NCI-H774 (cell line): Measurements from ENCODE around the gene ANKRD13D.

Experiments used
- DNase-seq: peaks from one replicate; lab custom pipeline; 2025; lab: John Stamatoyannopoulos, UW

Gene ANKRD13D

GRCh38 chr11:67289226-67289650 is at the start of gene ANKRD13D:
ANKRD13D (plus strand) TSS chr11:67289303; CDS start chr11:67289461, 158 bp downstream.
- no peak for DNase-seq

GRCh38 chr11:67239783-67240575 is 49.1 kb upstream of the ANKRD13D start:
- peak; percentile 97 for DNase-seq

DNA sequence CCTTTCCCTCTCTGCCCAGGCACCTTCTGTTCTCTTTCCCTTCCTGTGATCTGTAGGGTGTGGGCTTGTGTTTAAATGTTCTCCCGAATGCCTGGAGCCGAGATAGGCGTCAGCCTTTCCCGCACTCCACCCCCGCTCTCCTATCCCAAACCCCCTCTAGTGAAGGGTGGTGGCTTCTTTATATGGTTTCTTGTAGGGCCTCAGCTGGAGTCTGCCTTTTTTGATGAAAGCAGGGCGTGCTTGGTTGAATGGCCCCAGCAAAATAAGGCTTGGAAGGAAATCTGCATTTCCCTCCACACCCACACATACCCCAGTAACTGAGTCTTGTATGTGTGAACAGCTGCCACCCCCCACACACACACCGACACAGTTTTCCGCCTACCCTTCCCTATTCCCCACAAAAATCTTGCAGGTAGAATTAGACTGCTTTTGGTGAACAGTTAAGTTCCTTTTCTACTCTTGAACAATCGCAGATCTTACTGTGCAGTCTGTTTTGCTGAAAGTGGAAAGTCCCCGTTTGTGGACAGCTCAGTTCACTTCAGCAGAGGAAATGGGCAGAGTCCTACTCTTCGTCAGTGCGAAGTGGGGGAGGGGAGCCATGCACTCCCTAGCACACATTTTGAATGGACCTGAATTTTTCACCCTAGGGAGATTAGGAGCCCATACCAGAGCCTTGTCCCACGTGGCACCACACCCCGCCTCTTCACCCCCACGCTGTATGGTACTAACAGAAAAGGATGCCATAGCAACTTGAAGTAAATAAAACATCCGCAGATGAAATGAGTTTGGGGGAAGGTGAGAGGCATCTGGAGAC is 48.3 kb upstream of the ANKRD13D start:
- peak; percentile 47 for DNase-seq

DNA sequence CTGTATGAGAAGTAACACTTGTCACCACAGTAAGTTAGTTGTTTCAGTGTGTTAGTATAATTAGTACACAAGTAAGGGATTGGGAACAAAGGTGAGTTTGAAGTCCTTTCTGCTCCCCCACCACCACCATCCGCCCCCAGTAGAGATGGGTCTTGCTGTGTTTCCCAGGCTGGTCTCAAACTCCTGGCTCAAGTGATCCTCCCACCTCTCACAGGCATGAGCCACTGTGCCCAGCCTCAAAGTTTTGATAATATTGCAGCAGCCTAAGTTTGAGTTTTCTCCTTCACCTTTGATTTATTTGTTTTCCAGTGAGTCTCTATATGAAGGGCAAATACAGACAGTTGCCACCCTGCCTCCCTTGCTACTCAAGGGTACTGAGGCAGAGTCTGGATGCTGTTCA is 46.6 kb upstream of the ANKRD13D start:
- no peak for DNase-seq

GRCh38 chr11:67243051-67243450 is 46.1 kb upstream of the ANKRD13D start:
- no peak for DNase-seq

- no peak for DNase-seq
Measured at GRCh38 chr11:67245046-67245445, 44.1 kb upstream of the ANKRD13D start.

GRCh38 chr11:67247946-67248550 is 41.1 kb upstream of the ANKRD13D start:
- DNase-seq, result no peak

DNA sequence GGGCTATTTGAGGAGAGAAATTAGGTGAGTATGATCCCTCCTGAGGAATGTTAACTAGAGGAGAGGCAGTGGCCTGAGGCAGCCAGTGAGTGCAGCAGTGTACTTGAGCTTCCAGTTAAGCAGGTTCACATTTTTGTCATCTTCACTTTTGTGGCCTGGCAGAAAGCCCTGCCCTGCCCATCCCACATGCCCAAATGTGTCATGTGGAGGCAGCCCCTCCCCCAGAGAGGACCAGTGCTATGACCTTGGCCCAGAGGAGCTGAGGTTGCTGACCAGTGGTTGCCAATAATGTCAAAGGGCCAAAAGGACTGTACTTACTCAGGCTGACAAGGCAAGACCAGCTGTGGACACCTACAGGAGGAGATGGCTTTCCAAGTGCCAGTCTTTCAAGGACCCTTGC is 40.5 kb upstream of the ANKRD13D start:
- no peak for DNase-seq

DNA sequence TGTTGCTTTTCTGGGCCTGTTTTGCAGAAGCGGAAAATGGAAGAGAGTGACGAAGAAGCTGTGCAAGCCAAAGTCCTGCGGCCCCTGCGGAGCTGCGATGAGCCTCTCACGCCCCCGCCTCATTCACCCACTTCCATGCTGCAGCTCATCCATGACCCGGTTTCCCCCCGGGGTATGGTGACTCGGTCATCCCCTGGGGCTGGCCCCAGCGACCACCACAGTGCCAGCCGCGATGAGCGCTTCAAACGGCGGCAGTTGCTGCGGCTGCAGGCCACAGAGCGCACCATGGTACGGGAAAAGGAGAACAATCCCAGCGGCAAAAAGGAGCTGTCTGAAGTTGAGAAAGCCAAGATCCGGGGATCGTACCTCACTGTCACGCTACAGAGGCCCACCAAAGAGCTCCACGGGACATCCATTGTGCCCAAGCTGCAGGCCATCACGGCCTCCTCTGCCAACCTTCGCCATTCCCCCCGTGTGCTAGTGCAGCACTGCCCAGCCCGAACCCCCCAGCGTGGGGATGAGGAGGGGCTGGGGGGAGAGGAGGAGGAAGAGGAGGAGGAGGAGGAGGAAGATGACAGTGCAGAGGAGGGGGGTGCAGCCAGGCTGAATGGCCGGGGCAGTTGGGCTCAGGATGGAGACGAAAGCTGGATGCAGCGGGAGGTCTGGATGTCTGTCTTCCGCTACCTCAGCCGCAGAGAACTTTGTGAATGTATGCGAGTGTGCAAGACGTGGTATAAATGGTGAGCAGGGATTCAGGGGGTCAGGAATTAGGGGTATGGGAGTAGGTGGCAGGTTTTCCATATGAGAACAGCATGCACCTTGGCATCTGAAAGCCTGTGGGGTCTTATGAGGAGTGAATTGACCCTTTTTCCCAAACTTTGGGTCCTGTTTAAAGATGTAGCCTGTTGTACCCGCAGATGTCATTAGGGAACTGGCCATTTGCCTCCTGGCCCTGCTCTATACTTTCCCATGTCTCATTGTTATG is 38.8 kb upstream of the ANKRD13D start:
- no peak for DNase-seq

DNA sequence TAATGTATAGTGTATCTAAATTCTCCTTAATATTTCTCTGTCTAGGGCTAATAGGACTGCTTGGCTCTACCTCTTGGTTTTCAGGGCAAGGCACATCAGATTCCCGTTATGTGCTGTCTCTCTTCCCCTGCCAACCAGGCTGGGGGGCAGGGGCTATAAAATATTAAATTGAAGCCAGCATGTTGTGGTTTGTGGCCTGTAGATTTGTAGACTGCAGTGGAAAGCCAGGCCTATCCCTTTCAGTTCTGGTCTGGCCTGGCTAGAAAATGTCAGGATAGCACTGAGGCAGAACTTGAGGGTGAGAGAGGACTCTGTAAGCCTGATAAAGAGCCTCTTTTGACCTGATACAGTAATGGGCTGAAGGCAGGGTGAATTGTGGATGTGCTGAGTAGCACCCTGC is 37.3 kb upstream of the ANKRD13D start:
- DNase-seq, result no peak

GRCh38 chr11:67252831-67253239 is 36.3 kb upstream of the ANKRD13D start:
- no peak for DNase-seq

DNA sequence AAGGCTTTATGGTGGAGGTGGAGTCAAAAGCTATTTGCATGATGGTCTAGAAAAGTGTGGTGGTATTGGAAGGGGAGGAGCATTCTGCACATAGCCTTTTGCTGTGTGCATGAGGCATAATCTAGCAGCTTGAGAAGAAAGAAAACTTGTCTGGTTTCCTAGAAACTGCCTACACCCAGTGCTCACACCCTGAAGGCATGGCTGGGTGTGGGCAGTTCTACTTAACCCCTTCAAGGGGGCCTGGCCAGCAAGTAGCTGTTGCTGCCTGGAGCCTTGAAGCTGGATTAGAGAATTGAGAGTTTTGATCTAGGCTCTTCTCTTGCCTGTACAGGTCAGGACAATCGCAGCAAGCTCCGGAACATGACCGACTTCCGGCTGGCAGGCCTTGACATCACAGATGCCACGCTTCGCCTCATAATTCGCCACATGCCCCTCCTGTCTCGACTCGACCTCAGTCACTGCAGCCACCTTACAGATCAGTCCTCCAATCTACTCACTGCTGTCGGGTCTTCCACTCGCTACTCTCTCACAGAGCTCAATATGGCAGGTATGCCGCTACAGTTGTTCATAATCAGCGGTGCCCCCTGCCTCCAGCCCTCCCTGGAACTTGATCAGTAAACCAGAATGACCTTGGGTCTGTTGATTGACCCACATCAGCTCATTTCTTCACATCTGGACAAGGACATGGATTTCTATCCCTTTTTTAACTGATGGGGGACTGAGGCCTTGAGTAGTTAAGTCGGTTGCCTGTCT is 35.1 kb upstream of the ANKRD13D start:
- no peak for DNase-seq

GRCh38 chr11:67254798-67255197 is 34.3 kb upstream of the ANKRD13D start:
- no peak for DNase-seq

DNA sequence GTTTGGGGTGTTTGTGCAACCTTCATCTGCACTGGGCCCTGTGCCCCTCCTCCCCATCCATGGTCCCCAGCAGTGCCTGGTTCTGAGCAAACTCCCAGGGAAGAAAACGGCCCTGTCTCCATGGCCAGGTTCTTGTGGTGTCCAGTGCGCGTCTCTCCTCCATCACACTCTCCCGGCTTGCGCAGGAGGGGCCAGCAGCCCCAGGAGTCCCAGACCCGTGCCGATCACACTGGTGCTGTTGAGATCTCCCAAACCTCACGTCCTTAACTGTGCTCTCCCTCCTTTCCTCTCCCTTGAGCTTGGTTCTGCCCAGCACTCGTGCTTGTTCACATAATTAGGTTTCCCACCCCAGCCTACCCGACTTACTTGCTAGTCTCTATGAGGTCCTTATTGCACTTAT is 33.8 kb upstream of the ANKRD13D start:
- DNase-seq, result no peak

DNA sequence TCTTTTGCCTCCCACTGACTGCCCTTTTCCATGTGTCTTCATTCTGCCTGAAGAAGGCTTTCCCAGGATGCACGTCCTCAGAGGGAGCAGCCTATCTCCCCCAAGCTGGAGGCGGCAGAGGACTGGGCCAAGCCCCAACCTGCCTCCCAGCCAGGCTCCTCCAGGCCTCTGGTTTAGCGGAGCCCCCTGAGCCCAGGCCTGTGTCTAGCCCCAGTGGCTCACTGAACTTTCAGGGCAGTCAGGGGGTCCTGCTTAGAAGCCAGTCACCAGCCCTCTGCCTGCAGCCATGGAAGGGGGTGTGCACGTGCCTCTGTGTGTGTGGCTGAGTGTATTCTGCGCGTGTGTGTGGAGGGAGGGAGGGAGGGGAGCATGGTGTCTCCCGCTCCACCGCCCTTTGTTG is 33.2 kb upstream of the ANKRD13D start:
- DNase-seq, result no peak

- no peak for DNase-seq
Measured at GRCh38 chr11:67256477-67257135, 32.5 kb upstream of the ANKRD13D start.

GRCh38 chr11:67260406-67260805 is 28.7 kb upstream of the ANKRD13D start:
- no peak for DNase-seq

- peak; percentile 44 for DNase-seq
Measured at GRCh38 chr11:67260885-67261639, 28.0 kb upstream of the ANKRD13D start.

GRCh38 chr11:67261640-67261945 is 27.5 kb upstream of the ANKRD13D start:
- DNase-seq, result no peak
